ELR (cell line): Measurements from ENCODE around the gene COL9A3.
"Not testable (repeated sequence)": the region's sequence is repeated elsewhere in the genome, so short reads cannot be mapped to it uniquely, and the experiment has no call there.

Experiments used
- DNase-seq: peaks from one replicate; pipeline ENCODE4 v3.0.0-alpha.2; 2015; ENCODE audit warnings: low read depth

COL9A3 gene

GRCh38 chr20:62835931-62836861, 19.3 kb downstream of the COL9A3 start:
- no peak for DNase-seq

GRCh38 chr20:62836967-62837490, 20.2 kb downstream of the COL9A3 start:
- DNase-seq, result no peak

DNA sequence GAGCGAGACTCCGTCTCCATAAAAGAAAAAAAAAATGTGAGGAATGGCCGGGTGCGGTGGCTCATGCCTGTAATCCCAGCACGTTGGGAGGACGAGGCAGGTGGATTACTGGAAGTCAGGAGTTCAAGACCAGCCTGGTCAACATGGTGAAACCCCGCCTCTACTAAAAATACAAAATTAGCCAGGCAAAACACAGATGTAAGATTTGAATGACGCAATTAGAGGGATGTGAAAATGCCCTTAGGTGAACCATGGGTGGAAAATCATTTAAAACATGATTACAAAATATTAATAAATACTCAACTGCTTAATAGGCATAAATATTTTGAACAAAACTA, 20.9 kb downstream of the COL9A3 start:
- no peak for DNase-seq

- no peak for DNase-seq
These were observed 21.5 kb downstream of the COL9A3 start for GRCh38 chr20:62838128-62838891.

DNA sequence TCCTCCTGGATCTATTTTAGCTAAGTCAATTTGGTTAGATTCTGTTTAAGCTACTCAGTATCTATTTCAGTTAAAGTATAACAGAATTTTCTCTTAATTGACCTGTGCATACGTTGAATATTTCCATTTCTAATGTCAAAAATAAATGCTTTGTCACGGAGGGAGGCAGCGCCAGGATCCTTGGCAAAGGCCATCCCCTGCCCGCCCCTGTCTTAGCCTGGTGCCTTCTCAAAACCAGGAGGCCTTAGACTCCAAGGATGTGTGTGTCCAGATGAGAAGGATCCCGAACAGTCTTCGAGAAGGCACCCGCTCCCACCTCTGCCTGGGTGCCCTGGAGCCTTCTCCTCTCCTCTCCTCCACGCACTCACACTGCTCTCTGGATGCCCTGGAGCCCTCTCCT, 22.4 kb downstream of the COL9A3 start:
- DNase-seq, result no peak

GRCh38 chr20:62839816-62840215, 23.0 kb downstream of the COL9A3 start:
- no peak for DNase-seq

DNA sequence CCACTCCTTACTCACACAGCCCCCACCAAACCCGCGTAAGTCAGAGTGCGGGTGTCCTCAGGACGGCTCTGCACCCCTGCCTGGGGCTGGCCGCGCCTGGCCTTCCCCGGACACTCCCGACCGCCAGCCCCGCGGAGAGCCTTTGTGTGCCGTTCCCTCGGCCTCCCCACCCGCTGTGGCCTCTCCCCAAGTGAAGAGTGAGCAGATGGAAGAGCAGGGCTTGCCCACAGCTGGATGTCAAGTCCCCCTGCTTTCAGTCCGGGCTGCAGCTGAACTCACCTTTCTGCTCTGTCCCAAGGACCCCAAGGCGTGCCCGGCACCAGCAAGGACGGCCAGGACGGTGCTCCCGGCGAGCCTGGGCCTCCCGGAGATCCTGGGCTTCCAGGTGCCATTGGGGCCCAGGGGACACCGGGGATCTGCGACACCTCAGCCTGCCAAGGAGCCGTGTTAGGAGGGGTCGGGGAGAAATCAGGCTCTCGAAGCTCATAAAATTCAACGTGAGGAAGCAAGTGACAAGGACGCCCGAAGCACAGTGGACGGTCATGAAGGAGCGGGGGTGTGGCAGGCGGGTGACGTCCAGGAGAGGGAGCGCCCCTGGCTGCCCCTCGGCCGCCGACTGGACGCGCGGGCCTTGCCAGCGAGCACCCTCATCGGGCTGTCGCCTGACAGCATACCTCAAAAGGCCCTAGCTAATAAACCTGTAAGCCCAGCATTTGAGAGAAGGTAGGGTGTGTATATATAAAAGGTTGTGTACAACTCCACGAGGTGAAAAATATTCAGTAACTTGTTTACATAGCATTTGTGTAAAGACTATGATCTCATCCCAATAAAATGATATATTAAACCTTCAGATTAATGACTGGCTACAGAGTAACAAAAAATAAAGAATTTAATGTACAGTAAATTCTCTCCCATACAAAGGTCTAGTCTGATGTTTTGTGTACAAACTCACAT, 23.7 kb downstream of the COL9A3 start:
- DNase-seq, result no peak

DNA sequence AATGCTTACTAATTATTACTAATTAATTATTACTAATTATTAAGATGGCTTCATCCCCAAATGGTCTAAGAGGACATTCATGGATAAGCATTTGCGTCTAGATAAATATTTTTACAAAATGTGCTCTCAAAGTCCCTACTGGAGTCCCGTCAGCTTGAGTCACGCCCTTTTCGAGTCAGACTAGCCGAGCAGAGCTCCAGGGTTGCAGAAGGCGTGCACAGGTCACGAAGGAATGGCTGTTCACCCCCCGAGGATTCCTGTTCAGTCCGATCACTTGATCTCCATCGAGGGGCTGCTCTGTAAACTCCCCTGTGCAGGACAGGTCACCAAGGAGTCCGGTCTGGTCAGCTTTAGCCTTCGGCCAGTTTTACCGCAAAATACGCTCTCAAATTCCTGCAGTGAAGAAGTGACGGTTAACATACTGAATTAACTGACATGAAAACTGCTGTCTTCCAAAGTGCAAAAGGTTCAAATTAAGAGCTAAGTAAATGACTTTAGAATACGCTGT, 24.9 kb downstream of the COL9A3 start:
- DNase-seq, result no peak

DNA sequence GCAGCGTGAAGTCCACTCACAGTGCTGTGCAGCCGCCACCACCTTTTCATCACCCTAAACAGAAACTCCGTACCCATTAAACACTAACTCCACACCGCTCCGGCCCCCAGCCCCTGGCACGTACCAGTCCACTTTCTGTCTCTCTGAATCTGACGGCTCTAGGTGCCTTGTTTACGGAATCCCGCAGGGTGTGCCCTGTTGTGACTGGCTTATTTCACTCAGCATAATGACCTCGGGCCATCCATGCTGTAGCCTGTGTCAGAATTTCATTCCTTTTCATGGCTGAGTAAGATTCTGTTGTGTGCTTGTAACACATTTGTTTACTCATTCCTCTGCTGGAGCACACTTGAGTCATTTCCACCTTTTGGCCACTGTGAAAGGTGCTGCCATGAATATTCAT, 26.8 kb downstream of the COL9A3 start:
- peak; percentile 79 for DNase-seq

- no peak for DNase-seq
These were observed 27.3 kb downstream of the COL9A3 start for GRCh38 chr20:62844182-62844581.

DNA sequence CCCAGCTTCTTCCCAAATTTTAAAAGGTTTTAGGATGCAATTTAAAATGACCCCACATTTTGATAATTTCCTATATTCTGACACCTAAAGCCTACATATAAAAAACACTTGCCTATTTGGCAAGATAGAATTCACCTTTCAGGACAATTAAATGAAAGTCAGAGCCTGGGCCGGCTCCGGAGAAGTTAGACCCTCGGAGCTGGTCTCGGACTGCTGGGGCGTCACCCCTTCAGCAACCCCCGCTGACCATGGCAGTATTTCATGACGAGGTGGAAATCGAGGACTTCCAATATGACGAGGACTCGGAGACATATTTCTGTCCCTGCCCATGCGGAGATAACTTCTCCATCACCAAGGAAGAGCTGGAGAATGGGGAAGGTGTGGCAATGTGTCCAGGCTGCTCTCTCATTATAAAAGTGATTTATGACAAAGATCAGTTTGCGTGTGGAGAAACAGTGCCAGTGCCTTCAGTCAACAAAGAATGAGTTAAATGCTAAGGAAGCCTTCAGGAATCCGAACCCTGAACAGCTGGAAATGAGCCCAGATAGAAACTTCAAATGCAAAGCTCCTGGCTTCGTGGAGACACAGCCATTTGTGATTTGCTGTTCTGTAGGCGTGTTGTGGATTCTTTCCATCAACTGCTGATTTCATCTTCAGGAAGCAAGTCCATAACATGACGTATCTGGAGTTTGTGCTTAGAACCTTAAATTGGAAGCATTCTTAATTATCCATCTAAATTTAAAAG, 28.7 kb downstream of the COL9A3 start:
- DNase-seq, result no peak

GRCh38 chr20:62846166-62846890, 29.5 kb downstream of the COL9A3 start:
- no peak for DNase-seq

GRCh38 chr20:62848917-62849316, 32.1 kb downstream of the COL9A3 start:
- DNase-seq, result not testable (repeated sequence)

GRCh38 chr20:62849431-62849830, 32.6 kb downstream of the COL9A3 start:
- DNase-seq, result no peak

DNA sequence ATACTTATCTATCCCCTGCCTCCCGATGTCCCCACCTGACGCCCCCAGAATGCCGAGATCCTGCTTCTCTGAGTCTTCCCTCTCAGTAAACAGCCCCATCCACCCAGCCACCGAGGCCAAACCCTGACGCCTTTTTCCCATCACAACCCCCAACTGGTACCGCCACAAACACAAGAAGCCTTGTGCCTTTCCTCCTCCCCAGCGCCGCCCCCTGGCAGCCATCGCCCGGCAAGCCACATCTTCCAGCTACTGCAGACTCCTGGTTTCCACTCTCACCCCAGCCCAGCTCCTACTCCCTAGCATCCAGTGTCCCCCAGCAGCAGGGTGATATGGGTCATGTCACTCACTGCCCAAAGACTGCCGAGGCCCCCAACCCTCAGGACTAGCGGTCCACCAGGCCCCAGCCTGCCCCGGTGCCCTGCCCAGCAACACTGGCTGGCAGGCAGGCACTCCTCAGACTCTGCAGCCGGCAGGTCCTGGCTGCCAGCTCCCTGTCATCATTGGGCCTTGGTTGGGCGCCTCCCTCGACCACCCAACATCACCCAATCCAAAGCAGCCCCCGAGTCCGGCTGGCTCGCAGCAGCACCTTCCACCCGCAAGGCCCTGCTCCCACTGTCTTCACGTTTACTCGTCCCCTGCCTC, 33.6 kb downstream of the COL9A3 start:
- DNase-seq, result no peak

DNA sequence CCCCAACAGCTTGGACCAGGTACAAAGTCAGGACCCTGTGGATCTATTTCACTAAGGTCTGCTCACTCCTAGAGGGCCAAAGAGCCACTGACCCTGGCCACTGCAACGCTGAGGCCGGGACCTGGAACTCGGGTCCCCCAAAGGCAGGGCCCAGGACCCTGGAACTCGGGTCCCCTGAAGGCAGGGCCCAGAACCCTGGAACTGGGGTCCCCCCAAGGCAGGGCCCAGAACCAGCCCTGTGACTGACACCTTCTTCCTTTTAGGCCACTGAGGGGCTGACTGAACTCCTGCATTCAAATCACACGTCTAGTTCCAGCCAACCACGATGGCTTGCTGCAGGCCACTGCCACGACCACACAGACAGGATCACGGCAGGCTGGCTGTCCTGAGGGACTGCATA, 35.3 kb downstream of the COL9A3 start:
- DNase-seq, result no peak

DNA sequence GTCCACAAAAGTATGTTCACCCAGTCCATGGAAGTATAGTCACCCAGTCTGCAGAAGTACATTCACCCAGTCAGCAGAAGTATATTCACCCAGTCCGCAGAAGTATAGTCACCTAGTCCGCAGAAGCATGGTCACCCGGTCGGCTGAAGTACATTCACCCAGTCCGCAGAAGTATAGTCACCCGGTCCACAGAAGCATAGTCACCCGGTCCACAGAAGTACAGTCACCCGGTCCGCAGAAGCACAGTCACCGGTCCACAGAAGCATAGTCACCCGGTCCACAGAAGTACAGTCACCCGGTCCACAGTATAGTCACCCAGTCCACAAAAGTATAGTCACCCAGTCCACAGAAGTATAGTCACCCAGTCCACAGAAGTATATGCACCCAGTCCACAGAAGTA, 36.0 kb downstream of the COL9A3 start:
- no peak for DNase-seq

GRCh38 chr20:62853304-62853703, 36.5 kb downstream of the COL9A3 start:
- DNase-seq, result not testable (repeated sequence)

DNA sequence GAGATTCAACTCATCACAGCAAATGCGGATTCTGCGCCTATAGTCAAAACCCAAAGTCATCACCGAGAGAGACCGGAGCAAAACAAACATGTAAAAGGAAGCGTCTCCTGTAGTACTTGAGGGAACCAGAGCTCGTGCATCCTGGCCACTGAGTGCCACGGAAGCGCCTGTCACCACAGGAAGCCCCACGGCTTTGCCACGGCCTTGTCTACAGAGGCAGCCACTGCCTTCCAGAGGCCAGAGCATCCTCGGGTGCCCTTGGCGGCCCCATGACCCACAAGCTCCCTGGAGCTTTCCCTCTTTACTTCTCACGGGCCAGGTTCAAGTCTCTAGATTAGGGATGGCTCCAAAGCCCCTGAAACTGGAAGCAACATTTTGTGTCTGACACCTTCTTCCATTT, 37.3 kb downstream of the COL9A3 start:
- DNase-seq, result no peak

DNA sequence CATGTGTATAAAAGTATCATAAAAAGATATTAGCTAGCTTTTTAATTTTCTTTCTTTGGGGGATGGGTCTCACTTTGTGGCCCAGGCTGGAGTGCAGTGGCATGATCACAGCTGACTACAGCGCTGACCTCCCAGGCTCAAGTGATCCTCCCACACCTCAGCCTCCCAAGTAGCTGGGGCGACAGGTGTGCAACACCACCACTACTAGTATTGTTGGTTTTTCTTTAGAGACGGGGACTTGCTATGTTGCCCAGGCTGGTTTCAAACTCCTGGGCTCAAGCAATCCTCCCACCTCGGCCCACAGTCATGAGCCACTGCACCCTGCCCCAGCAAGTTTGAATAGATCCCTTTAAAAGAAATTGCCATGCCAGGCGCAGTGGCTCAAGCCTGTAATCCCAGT, 38.3 kb downstream of the COL9A3 start:
- no peak for DNase-seq
